VCaP (cell line): ENCODE data around the gene NAA30.
"Not testable (repeated sequence)": the region's sequence is repeated elsewhere in the genome, so short reads cannot be mapped to it uniquely, and the experiment has no call there.

Experiments used
- H3K27ac ChIP-seq: fragments of 450-650 bp; 2 replicates; pipeline ENCODE4 v1.5.1; 2017
- TF ChIP-seq, protein P1 (sequence below): fragments of 450-650 bp; conservative IDR thresholded peaks from 2 replicates; pipeline ENCODE4 v1.5.1; 2017; ENCODE audit warnings: mild to moderate bottlenecking, moderate library complexity

NAA30 gene

DNA sequence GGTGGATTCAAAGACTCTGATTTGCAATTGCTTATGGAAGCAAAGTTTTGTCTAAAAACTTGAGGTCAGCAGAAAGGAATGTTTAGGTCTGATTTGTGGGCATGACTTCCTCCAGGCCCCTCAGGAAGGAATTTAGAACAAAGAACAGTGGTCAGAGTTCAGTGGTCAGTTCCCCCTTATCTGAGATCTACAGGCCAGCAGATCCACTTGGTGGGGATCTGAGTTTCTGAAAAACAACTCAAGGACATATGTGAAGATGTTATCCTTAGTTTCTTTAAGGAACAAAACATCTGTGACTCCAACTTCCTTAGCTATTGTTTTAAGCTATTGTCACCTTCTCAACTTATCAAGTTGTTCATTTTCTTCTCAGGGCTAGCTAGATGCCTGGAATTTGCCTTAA, 28.0 kb upstream of the NAA30 start:
- TF ChIP-seq, protein P1, sequence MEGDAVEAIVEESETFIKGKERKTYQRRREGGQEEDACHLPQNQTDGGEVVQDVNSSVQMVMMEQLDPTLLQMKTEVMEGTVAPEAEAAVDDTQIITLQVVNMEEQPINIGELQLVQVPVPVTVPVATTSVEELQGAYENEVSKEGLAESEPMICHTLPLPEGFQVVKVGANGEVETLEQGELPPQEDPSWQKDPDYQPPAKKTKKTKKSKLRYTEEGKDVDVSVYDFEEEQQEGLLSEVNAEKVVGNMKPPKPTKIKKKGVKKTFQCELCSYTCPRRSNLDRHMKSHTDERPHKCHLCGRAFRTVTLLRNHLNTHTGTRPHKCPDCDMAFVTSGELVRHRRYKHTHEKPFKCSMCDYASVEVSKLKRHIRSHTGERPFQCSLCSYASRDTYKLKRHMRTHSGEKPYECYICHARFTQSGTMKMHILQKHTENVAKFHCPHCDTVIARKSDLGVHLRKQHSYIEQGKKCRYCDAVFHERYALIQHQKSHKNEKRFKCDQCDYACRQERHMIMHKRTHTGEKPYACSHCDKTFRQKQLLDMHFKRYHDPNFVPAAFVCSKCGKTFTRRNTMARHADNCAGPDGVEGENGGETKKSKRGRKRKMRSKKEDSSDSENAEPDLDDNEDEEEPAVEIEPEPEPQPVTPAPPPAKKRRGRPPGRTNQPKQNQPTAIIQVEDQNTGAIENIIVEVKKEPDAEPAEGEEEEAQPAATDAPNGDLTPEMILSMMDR = no peak
- H3K27ac ChIP-seq = no peak overlapping the region

- H3K27ac ChIP-seq = no peak overlapping the region
- TF ChIP-seq, protein P1 = no peak
Observed at GRCh38 chr14:57364659-57365450, 25.5 kb upstream of the NAA30 start.

DNA sequence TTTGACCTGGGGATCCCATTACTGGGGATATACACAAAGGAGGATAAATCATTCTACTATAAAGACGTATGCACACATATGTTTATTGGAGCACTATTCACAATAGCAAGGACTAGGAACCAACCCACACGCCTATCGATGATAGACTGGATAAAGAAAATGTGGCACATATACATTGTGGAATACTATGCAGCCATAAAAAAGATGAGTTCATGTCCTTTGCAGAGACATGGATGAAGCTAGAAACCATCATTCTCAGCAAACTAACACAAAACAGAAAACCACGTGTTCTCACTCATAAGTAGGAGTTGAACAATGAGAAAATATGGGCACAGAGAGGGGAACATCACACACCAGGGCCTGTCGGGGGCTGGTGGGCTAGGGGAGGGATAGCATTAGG, 20.2 kb upstream of the NAA30 start:
- H3K27ac ChIP-seq = not testable (repeated sequence)

DNA sequence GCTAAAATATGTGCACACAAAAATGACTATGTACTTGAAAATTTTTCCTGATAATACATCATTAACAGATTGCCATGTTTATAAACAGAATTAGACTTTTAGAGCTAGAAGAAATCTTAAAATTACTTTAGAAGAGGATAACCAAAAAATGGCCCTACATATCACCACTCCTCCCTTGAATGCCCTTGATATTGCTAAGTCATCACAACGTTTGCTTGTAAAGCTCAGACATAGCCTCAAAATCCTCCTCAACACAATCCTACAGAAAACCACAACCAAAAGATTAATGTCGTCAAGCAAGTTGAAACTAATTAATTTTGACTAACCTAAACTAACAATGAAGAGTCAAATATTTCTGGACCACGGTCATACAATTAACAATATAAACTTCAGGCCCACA, 19.4 kb upstream of the NAA30 start:
- H3K27ac ChIP-seq = no peak overlapping the region
- TF ChIP-seq, protein P1 = no peak

DNA sequence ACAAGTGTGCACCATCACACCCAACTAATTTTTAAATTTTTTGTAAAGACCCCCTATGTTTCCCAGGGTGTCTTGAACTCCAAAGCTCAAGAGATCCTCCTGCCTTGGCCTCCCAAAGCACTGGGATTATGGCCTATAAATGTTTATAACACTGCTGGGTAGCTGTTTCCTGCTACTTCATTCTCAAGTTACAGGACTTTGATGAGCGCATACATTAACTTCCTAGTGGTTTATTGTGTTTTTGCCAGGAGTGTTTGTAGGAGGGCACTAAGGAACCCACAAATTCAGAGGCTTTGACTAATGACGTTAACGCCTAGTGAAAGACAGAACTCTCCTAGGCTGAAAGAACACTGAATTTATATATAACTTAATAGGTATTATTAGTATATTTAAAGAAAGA, 15.2 kb upstream of the NAA30 start:
- no peak overlapping the region for H3K27ac ChIP-seq
- TF ChIP-seq, protein P1 = no peak

DNA sequence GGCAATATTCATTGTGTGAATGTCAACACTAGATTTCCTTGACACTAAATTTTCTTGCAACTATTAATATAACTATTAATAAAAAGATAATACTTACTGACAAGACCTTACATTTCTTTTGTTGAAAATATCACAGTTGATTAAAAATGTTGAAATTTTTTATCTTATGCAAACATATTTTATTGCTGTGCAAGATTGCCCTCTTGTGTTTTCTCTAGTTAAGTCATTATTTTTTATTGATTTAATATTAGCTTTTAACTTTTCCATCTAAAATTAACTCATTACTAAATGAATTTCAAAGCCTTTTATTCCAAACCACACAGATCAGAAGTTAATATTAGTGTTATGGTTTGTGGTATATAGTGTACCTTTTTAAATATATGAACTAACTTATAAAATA, 11.7 kb upstream of the NAA30 start:
- TF ChIP-seq, protein P1 = peak; percentile 51; the same call in 1 of the 2 replicates
- H3K27ac ChIP-seq = no peak overlapping the region

GRCh38 chr14:57380935-57381334, 9.5 kb upstream of the NAA30 start:
- TF ChIP-seq, protein P1 = no peak
- no peak overlapping the region for H3K27ac ChIP-seq

- TF ChIP-seq, protein P1 = no peak
- no peak overlapping the region for H3K27ac ChIP-seq
Observed at GRCh38 chr14:57382283-57382682, 8.1 kb upstream of the NAA30 start.
